ENCODE data around the gene VAMP7.

VAMP7 gene

GRCh38 chrX:155953055-155953454, 71.9 kb downstream of the VAMP7 start:
- no peaks in the 10 kb centered on the region for H3K27me3 ChIP-seq (ENCODE audit: control insufficient read depth in 1 of 2, insufficient read depth in 1 of 2, low read length in 2 of 2)
- H2BK120ac ChIP-seq (ENCODE audit: low read depth, low read length): no peak overlapping the region
- H3K79me1 ChIP-seq (replicated peaks; ENCODE audit: low read length, poor library complexity, severe bottlenecking): no peaks in the 10 kb centered on the region
- no peak overlapping the region for H2BK15ac ChIP-seq (ENCODE audit: low read depth, poor library complexity, severe bottlenecking)
- no peak overlapping the region for H3K14ac ChIP-seq (ENCODE audit: low read length in 2 of 2)
- no peak overlapping the region for H3K18ac ChIP-seq (ENCODE audit: low read depth in 1 of 2, low read length in 2 of 2)
- no peak overlapping the region for H3K9ac ChIP-seq (ENCODE audit: low read length)
- H4K8ac ChIP-seq (ENCODE audit: low read length): no peak overlapping the region
- H3K9me3 ChIP-seq (ENCODE audit: control insufficient read depth, low read length): no peaks in the 10 kb centered on the region
- H2BK12ac ChIP-seq (ENCODE audit: low read length in 2 of 2): no peak overlapping the region
- no peak overlapping the region for H2BK5ac ChIP-seq (ENCODE audit: low read depth, low read length, poor library complexity, severe bottlenecking)
- H3K23ac ChIP-seq (ENCODE audit: low read length in 2 of 2): no peak overlapping the region
- no peak overlapping the region for H3K4ac ChIP-seq (ENCODE audit: low read depth in 1 of 2, low read length in 2 of 2)
- H2AFZ ChIP-seq (ENCODE audit: low read depth, low read length): no peak overlapping the region
- no peaks in the 10 kb centered on the region for H3K4me1 ChIP-seq (ENCODE audit: control insufficient read depth, insufficient read depth, low read depth, low read length)
- no peak overlapping the region for H2AK5ac ChIP-seq (ENCODE audit: low read length, severe bottlenecking)
- no peak overlapping the region for H3K27ac ChIP-seq (ENCODE audit: low read length, poor library complexity, severe bottlenecking)
- H3K4me2 ChIP-seq (ENCODE audit: low read length, poor library complexity, severe bottlenecking): no peak overlapping the region
- no peak for DNase-seq
- no peaks in the 10 kb centered on the region for H3K36me3 ChIP-seq (ENCODE audit: control insufficient read depth in 1 of 2, insufficient read depth in 2 of 2, low read depth in 1 of 2, low read length in 2 of 2)
- no peak overlapping the region for H4K91ac ChIP-seq (ENCODE audit: low read length)
- WGBS: 67% methylated on average over 3 of the region's 3 CpGs
- no peak overlapping the region for H3K4me3 ChIP-seq (ENCODE audit: insufficient read depth in 1 of 2, low read depth in 1 of 2, low read length in 2 of 2)

DNA sequence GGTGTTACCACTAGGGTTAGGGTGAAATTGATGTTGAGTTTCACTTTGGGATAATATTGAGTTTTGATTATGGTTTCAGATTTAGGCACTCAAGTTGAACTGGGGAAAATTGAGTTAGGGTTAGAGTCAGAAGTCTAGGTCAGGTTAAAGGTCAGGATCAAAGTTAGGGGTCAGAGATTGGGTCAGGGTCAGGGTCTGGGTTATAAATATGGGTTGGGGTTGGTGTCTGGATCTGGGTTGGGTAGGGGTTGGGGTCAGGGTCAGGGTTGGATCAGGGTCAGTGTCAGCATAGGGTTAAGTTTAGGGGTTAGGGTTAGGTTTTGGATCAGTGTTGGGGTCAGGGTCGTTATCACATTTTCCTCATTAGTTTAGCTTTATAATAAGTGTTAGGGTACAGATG, 73.6 kb downstream of the VAMP7 start:
- no peak overlapping the region for H3K4me2 ChIP-seq (ENCODE audit: low read length, poor library complexity, severe bottlenecking)
- 50% methylated on average over 1 of the region's 1 CpG for WGBS

DNA sequence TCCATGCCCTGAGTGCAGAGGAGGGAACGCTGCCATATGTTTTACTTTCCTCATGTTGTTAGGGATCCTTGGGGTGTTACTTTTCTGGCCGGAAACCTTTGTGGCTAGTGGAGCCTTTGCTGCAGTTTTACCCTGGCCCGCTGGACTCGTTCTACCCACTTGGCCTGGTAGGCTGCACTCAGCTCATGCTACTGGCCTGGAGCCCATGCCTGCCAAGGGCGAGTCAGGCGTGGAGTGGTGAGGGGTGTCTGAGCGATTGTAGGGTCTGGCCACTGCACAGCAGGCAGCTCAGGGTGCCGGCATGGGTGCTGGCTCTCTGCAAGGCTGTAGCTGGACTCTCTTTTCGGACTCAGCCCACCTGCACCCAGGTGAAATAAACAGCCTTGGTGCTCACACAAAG, 75.0 kb downstream of the VAMP7 start:
- Histone ChIP-seq H3K27ac (ENCODE audit: low read length, poor library complexity, severe bottlenecking) (no peak overlapping the region), H2BK12ac (ENCODE audit: low read length in 2 of 2) (no peak overlapping the region), H2BK120ac (ENCODE audit: low read depth, low read length) (no peak overlapping the region), H3K27me3 (ENCODE audit: control insufficient read depth in 1 of 2, insufficient read depth in 1 of 2, low read length in 2 of 2) (no peaks in the 10 kb centered on the region), H3K23ac (ENCODE audit: low read length in 2 of 2) (no peak overlapping the region), H3K14ac (ENCODE audit: low read length in 2 of 2) (no peak overlapping the region), H2AFZ (ENCODE audit: low read depth, low read length) (no peak overlapping the region), H4K8ac (ENCODE audit: low read length) (no peak overlapping the region), H2BK5ac (ENCODE audit: low read depth, low read length, poor library complexity, severe bottlenecking) (no peak overlapping the region), H3K18ac (ENCODE audit: low read depth in 1 of 2, low read length in 2 of 2) (no peak overlapping the region), H3K36me3 (ENCODE audit: control insufficient read depth in 1 of 2, insufficient read depth in 2 of 2, low read depth in 1 of 2, low read length in 2 of 2) (no peaks in the 10 kb centered on the region), H3K4me2 (ENCODE audit: low read length, poor library complexity, severe bottlenecking) (no peak overlapping the region), H4K91ac (ENCODE audit: low read length) (no peak overlapping the region), H3K4me1 (ENCODE audit: control insufficient read depth, insufficient read depth, low read depth, low read length) (no peaks in the 10 kb centered on the region), H3K4ac (ENCODE audit: low read depth in 1 of 2, low read length in 2 of 2) (no peak overlapping the region), H3K4me3 (ENCODE audit: insufficient read depth in 1 of 2, low read depth in 1 of 2, low read length in 2 of 2) (no peak overlapping the region), H2AK5ac (ENCODE audit: low read length, severe bottlenecking) (no peak overlapping the region), H2BK15ac (ENCODE audit: low read depth, poor library complexity, severe bottlenecking) (no peak overlapping the region), H3K9ac (ENCODE audit: low read length) (no peak overlapping the region), H3K79me1 (replicated peaks; ENCODE audit: low read length, poor library complexity, severe bottlenecking) (no peaks in the 10 kb centered on the region), H3K9me3 (ENCODE audit: control insufficient read depth, low read length) (no peaks in the 10 kb centered on the region)
- 87% methylated on average over 9 of the region's 9 CpGs for WGBS
- DNase-seq: no peak

More for the DNA sequence above, 73.6 kb downstream of the VAMP7 start:
- Histone ChIP-seq H3K79me1 (replicated peaks; ENCODE audit: low read length, poor library complexity, severe bottlenecking) (no peaks in the 10 kb centered on the region), H3K4ac (ENCODE audit: low read depth in 1 of 2, low read length in 2 of 2) (no peak overlapping the region), H3K27ac (ENCODE audit: low read length, poor library complexity, severe bottlenecking) (no peak overlapping the region), H4K8ac (ENCODE audit: low read length) (no peak overlapping the region), H2BK120ac (ENCODE audit: low read depth, low read length) (no peak overlapping the region), H4K91ac (ENCODE audit: low read length) (no peak overlapping the region), H3K23ac (ENCODE audit: low read length in 2 of 2) (no peak overlapping the region), H2AK5ac (ENCODE audit: low read length, severe bottlenecking) (no peak overlapping the region), H3K27me3 (ENCODE audit: control insufficient read depth in 1 of 2, insufficient read depth in 1 of 2, low read length in 2 of 2) (no peaks in the 10 kb centered on the region), H3K18ac (ENCODE audit: low read depth in 1 of 2, low read length in 2 of 2) (no peak overlapping the region), H2BK5ac (ENCODE audit: low read depth, low read length, poor library complexity, severe bottlenecking) (no peak overlapping the region), H3K9me3 (ENCODE audit: control insufficient read depth, low read length) (no peaks in the 10 kb centered on the region), H3K36me3 (ENCODE audit: control insufficient read depth in 1 of 2, insufficient read depth in 2 of 2, low read depth in 1 of 2, low read length in 2 of 2) (no peaks in the 10 kb centered on the region), H3K9ac (ENCODE audit: low read length) (no peak overlapping the region), H3K14ac (ENCODE audit: low read length in 2 of 2) (no peak overlapping the region), H2AFZ (ENCODE audit: low read depth, low read length) (no peak overlapping the region), H2BK15ac (ENCODE audit: low read depth, poor library complexity, severe bottlenecking) (no peak overlapping the region), H3K4me3 (ENCODE audit: insufficient read depth in 1 of 2, low read depth in 1 of 2, low read length in 2 of 2) (no peak overlapping the region), H3K4me1 (ENCODE audit: control insufficient read depth, insufficient read depth, low read depth, low read length) (no peaks in the 10 kb centered on the region), H2BK12ac (ENCODE audit: low read length in 2 of 2) (no peak overlapping the region)
- DNase-seq: no peak

DNA sequence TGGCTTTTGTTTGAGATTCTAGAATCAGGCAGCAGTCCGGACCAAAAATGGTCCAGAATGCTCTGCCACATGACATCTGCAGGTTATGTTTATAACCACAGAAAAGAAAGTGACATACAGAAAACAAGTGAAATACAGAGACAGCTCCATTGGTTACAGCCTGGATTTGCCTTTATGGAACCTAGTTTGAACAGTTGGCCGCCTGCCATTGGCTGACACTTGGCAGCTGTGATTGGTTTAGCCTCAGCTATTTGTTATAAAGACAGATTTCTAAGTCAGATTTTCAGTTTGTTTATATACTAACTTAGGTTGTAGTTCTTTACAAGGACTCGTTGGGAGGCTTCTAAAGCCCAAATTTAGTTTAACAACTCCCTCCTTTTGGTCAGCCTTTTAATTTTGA, 75.5 kb downstream of the VAMP7 start:
- Histone ChIP-seq H3K14ac (ENCODE audit: low read length in 2 of 2) (no peak overlapping the region), H3K9ac (ENCODE audit: low read length) (no peak overlapping the region), H2BK120ac (ENCODE audit: low read depth, low read length) (no peak overlapping the region), H3K36me3 (ENCODE audit: control insufficient read depth in 1 of 2, insufficient read depth in 2 of 2, low read depth in 1 of 2, low read length in 2 of 2) (no peaks in the 10 kb centered on the region), H2AFZ (ENCODE audit: low read depth, low read length) (no peak overlapping the region), H2BK12ac (ENCODE audit: low read length in 2 of 2) (no peak overlapping the region), H4K91ac (ENCODE audit: low read length) (no peak overlapping the region), H3K27ac (ENCODE audit: low read length, poor library complexity, severe bottlenecking) (no peak overlapping the region), H2AK5ac (ENCODE audit: low read length, severe bottlenecking) (no peak overlapping the region), H3K4me3 (ENCODE audit: insufficient read depth in 1 of 2, low read depth in 1 of 2, low read length in 2 of 2) (no peak overlapping the region), H3K23ac (ENCODE audit: low read length in 2 of 2) (no peak overlapping the region), H3K79me1 (replicated peaks; ENCODE audit: low read length, poor library complexity, severe bottlenecking) (no peaks in the 10 kb centered on the region), H2BK15ac (ENCODE audit: low read depth, poor library complexity, severe bottlenecking) (no peak overlapping the region), H3K9me3 (ENCODE audit: control insufficient read depth, low read length) (no peaks in the 10 kb centered on the region), H4K8ac (ENCODE audit: low read length) (no peak overlapping the region), H3K18ac (ENCODE audit: low read depth in 1 of 2, low read length in 2 of 2) (no peak overlapping the region), H3K4ac (ENCODE audit: low read depth in 1 of 2, low read length in 2 of 2) (no peak overlapping the region), H3K27me3 (ENCODE audit: control insufficient read depth in 1 of 2, insufficient read depth in 1 of 2, low read length in 2 of 2) (no peaks in the 10 kb centered on the region), H2BK5ac (ENCODE audit: low read depth, low read length, poor library complexity, severe bottlenecking) (no peak overlapping the region), H3K4me2 (ENCODE audit: low read length, poor library complexity, severe bottlenecking) (no peak overlapping the region), H3K4me1 (ENCODE audit: control insufficient read depth, insufficient read depth, low read depth, low read length) (no peaks in the 10 kb centered on the region)
- WGBS: 62% methylated on average over 2 of the region's 3 CpGs
- DNase-seq: no peak
